Suppressor macrophage treated with lipopolysaccharide for 4 hours (primary cell): ENCODE data around the gene NUP88.

Source experiments
- DNase-seq: peaks from one replicate; pipeline ENCODE4 v3.0.0-alpha.2; 2020

Gene NUP88

DNA sequence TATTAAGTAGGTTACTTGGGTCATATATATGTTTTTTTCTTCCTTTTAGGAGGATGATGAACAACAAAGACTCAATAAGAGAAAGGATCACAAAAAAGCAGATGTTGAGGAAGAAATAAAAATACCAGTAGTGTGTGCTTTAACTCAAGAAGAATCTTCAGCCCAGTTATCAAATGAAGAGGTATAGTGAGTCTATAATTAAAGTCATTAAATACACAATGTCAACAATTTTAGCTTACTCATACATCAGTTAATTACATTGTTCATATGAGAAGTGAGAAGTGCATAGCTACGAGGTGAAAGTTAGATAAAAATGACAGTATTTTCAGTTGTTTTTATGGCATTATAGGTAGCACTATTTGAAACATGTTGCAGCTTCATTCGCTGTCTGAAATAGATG is 65.2 kb downstream of the NUP88 start:
- DNase-seq, result no peak

DNA sequence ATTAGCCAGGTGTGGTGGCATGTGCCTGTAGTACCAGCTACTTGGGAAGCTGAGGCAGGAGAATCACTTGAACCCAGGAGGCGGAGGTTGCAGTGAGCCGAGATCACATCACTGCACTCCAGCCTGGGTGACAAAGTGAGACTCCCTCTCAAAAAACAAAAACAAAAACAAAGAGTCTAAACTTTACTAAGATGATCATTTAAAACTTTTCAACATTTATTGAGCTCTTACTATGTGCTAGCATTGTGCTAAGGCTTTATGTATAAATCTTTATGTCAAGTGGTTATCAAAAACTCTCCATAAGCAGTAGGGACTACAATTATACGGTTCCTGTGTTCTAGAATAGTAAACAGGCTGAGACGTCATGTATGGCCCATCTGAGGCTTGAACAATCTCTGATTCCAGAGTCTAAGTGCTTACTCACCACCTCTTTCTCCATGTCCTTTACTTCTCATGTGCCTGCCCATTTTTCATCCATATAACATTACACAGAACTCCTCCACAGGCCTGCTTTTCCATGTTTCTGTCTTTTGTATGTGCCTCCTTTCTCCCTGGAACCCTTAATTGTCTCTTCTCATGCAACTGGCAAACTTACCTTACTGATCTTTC is 66.7 kb downstream of the NUP88 start:
- DNase-seq, result no peak

DNA sequence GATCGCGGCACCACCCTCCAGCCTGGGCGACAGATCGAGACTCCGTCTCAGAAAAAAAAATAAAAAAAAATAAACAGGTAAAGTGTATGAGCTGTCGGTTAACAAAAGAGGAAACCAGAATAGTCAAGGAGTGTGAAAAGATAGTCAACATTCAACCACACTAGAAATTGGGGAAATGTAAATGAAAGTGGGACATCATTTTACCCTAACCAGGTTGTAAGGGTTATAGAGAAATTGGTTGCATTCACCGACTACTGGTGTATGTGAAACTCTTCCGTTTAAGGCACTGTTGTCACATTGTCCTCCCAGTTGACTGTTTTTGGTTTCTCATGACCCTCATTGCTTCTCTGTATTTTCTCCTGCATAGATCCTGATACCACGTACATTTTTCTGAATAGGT is 74.5 kb downstream of the NUP88 start:
- no peak for DNase-seq
